B cell (primary cell): Measurements from ENCODE around the gene PARD3B.

Experiments used
- CTCF ChIP-seq: fragments of 200-600 bp; IDR thresholded peaks from one replicate; pipeline ENCODE4 v1.8.0; 2022; ENCODE audit warnings: antibody characterized with exemption, mild to moderate bottlenecking
- EZH2 ChIP-seq: IDR thresholded peaks from 2 replicates; pipeline ENCODE4 v1.6.1; 2012; ENCODE audit warnings: borderline replicate concordance, low read depth, mild to moderate bottlenecking, moderate library complexity, low read length; ENCODE audit not compliant: insufficient read depth, poor library complexity, severe bottlenecking

DNA sequence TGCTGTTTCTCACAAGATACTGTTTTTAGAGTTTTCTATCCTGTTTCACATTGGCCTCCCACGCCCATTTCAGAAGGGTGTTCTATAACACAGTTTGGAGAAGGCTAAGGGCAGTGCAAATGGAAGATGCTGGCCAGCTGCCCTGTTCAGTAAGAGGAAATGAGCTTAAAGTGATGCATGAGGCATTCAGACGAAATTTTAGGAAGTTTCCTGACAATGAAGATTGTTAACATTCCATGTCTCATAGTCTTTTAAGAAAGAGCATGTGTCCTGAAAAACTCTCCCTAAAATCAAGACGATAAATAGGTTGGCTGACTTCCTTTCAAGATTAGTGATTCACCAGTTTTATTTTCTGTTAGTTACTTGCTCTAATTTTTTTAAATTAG lies 652.9 kb downstream of the PARD3B start:
- TF ChIP-seq CTCF = no peak
- no peak for TF ChIP-seq EZH2
